MG63 (cell line): ENCODE results near the gene BPIFA3. TPM values are rescaled to one million over a fixed set of nuclear protein-coding genes. Genes with fewer than 3 reads are reported as not detected.

Experiments
- DNase-seq: peaks from one replicate; pipeline ENCODE4 v3.0.0-alpha.2; 2020
- H3K27me3 ChIP-seq: fragments of 250-450 bp; sonication (Bioruptor Pico); 2 replicates; pipeline ENCODE4 v1.5.1; 2020; ENCODE audit warnings: mild to moderate bottlenecking, moderate library complexity
- H3K36me3 ChIP-seq: fragments of 250-450 bp; sonication (Bioruptor Pico); 2 replicates; pipeline ENCODE4 v1.5.1; 2020; ENCODE audit warnings: mild to moderate bottlenecking, moderate library complexity
- H3K4me3 ChIP-seq: fragments of 250-450 bp; sonication (Bioruptor Pico); 2 replicates; pipeline ENCODE4 v1.5.1; 2020; ENCODE audit warnings: mild to moderate bottlenecking, moderate library complexity
- H3K9me3 ChIP-seq: fragments of 250-450 bp; sonication (Bioruptor Pico); 2 replicates; pipeline ENCODE4 v1.5.1; 2020; ENCODE audit warnings: mild to moderate bottlenecking, moderate library complexity
- total RNA-seq: library from RNA; depleted of rRNA; stranded (reverse); fragments of >200 nt; shearing (Covaris generic); gene quantifications from 2 replicates; pipeline ENCODE4 v1.2.3, GENCODE V29; 2014; ENCODE audit warnings: low replicate concordance; rRNA removed

BPIFA3 gene
- total RNA-seq, 1 experiment from 2014 or later: not detected

DNA sequence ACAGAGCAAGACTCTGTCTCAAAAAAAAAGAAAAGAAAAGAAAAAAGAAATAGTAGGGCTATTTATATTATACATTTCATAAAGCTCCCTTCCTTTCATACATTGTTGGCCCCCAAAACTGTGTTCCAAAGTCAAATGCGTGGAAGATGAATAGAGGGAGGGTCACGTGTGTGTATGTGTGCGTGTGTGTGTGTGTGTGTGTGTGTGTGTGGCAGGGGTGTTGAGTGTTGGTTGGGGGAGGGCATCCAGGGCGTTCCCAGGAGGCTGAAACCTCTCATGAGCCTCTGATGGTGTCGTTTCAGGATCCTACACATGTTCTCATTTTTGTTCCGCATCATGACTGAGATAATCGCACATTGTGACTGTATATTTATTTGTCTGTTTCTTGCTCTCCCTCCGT lies 58.1 kb downstream of the BPIFA3 start:
- Histone ChIP-seq H3K4me3 (no peak overlapping the region), H3K27me3 (no peaks in the 10 kb centered on the region), H3K9me3 (no peaks in the 10 kb centered on the region), H3K36me3 (no peaks in the 10 kb centered on the region)
- no peak for DNase-seq

DNA sequence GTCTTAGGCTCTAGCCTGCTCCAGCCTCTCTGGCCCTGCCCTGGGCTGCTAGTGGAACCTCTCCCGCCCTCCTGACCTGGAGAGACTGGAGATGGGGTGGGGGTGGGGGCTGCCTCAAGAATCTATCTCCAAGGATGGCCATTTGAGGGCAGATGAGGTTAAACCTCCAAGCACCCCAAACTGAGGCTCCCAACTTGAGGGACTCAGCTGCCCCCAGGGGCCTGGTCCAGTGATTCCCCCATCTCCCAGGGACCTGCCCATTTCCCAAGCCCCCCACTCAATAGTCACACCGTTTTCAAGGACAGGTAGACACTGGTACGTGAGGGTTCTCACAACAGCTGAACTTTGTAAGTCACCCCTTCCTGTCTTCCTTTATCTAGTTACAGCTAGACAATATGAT lies 58.7 kb downstream of the BPIFA3 start:
- H3K36me3 ChIP-seq: no peaks in the 10 kb centered on the region
- H3K4me3 ChIP-seq: no peak overlapping the region
- H3K27me3 ChIP-seq: no peaks in the 10 kb centered on the region
- no peak for DNase-seq
- no peaks in the 10 kb centered on the region for H3K9me3 ChIP-seq

DNA sequence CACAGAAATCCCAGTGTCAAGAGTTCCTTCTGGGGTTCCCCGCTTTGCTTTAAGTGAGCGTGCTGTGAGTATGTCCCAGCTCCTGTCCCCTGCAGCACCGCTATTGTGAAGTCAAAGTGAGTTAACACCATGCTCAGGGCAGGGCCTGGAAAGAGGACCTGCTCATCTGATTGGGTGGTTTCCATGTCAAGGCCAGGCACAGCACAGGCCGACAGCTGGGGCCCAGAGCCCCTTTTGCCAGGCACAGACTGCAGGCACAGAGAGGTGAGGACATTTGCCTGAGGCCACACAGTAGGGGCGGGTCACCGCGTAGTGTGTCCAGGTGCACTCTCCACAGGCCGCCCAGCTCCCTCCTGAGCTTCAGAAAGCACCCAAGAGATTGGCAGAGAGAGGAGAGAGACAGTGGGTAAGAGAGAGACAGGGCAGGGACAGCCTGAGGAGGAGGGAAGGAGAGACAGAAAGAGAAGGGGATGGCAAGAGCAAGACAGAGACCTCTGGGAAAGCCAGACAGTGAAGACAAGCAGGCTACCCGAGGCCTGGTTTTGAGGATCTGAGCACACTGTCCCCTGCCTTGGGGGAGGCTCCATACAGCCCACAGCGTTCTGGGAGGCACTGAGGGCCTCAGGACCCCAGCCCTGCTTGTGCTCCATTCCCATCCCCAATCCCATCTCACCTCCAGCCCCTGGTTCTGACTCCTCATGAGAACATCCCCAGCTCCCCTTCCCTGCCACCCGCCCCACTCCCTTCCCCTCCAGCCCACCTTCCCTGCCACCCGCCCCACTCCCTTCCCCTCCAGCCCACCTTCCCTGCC lies 59.4 kb downstream of the BPIFA3 start:
- no peaks in the 10 kb centered on the region for H3K27me3 ChIP-seq
- DNase-seq: no peak
- H3K36me3 ChIP-seq: no peaks in the 10 kb centered on the region
- H3K9me3 ChIP-seq: no peaks in the 10 kb centered on the region
- H3K4me3 ChIP-seq: no peak overlapping the region

Other genes starting within 250 kb of the BPIFA3 start
- not detected in 2 replicates for gene SUN5, start 212.9 kb upstream of the BPIFA3 start, total RNA-seq
- gene BPIFB2, start 209.6 kb upstream of the BPIFA3 start, total RNA-seq: not detected in 2 replicates
- gene BPIFB6, start 185.7 kb upstream of the BPIFA3 start, total RNA-seq: not detected in 2 replicates
- not detected in 2 replicates for gene BPIFB3, start 163.4 kb upstream of the BPIFA3 start, total RNA-seq
- gene BPIFB4, start 137.7 kb upstream of the BPIFA3 start, total RNA-seq: not detected in 2 replicates
- not detected in 2 replicates for gene BPIFA2, start 49.2 kb upstream of the BPIFA3 start, total RNA-seq
- gene BPIFA1, start 18.6 kb downstream of the BPIFA3 start, total RNA-seq: not detected in 2 replicates
- not detected in 2 replicates for gene BPIFB1, start 65.9 kb downstream of the BPIFA3 start, total RNA-seq
- 25.2 and 52.2 TPM in 2 replicates for gene CDK5RAP1, start 184.2 kb downstream of the BPIFA3 start, total RNA-seq
- 14.0 and 15.7 TPM in 2 replicates for gene SNTA1, start 226.4 kb downstream of the BPIFA3 start, total RNA-seq